HepG2 (cell line): ENCODE data around the gene CD300LG. TPM values are rescaled to one million over a fixed set of nuclear protein-coding genes. Genes with fewer than 3 reads are reported as not detected.

Source experiments
- ELF1 ChIP-seq: sonication (generic); formaldehyde crosslinking; IDR thresholded peaks from 2 replicates; pipeline ENCODE4 v1.4.0; 2020; ENCODE audit warnings: missing genetic modification reagents
- KIAA2018 ChIP-seq: sonication (generic); formaldehyde crosslinking; IDR thresholded peaks from 2 replicates; pipeline ENCODE4 v1.5.0; 2020; ENCODE audit warnings: mild to moderate bottlenecking, missing genetic modification reagents, borderline replicate concordance
- KMT2B ChIP-seq: IDR thresholded peaks from 2 replicates; pipeline ENCODE4 v1.6.1; 2016; ENCODE audit warnings: missing genetic modification reagents, missing compliant biosample characterization
- SRSF9 ChIP-seq: fragments of 200-400 bp; formaldehyde crosslinking; IDR thresholded peaks from 2 replicates; pipeline ENCODE4 v1.6.1; 2018; ENCODE audit warnings: borderline replicate concordance, mild to moderate bottlenecking, low read depth, low read length; ENCODE audit not compliant: insufficient read depth, poor library complexity, severe bottlenecking
- TCF12 ChIP-seq, 2 experiments: fragments of 450-650 bp in 1 of 2; sonication (generic) in 1 of 2; formaldehyde crosslinking in 1 of 2; IDR thresholded peaks; 2 replicates each; pipeline versions ENCODE4 v1.6.1 to v1.8.0; 2017 to 2022; ENCODE audit warnings: antibody characterized with exemption in 1 of 2, mild to moderate bottlenecking in 1 of 2, missing genetic modification reagents in 1 of 2, moderate library complexity in 1 of 2
- TEAD3 ChIP-seq: optimal IDR thresholded peaks from 2 replicates; pipeline ENCODE3; 2016; ENCODE audit warnings: borderline replicate concordance
- U2AF1 ChIP-seq: fragments of 200-400 bp; formaldehyde crosslinking; optimal IDR thresholded peaks from 2 replicates; pipeline ENCODE3; 2017; ENCODE audit warnings: mild to moderate bottlenecking, low read depth, low read length
- ZBTB20 ChIP-seq: sonication (generic); formaldehyde crosslinking; IDR thresholded peaks from 2 replicates; pipeline ENCODE4 v1.8.1; 2023; ENCODE audit warnings: missing genetic modification reagents, low read depth, mild to moderate bottlenecking, borderline replicate concordance
- ZNF251 ChIP-seq: sonication (generic); formaldehyde crosslinking; IDR thresholded peaks from 2 replicates; pipeline ENCODE4 v1.9.0; 2021; ENCODE audit warnings: mild to moderate bottlenecking, missing genetic modification reagents
- ZNF557 ChIP-seq: sonication (generic); formaldehyde crosslinking; IDR thresholded peaks from 2 replicates; pipeline ENCODE4 v1.4.0; 2020; ENCODE audit warnings: missing genetic modification reagents
- ZNF563 ChIP-seq: sonication (generic); formaldehyde crosslinking; IDR thresholded peaks from 2 replicates; pipeline ENCODE4 v1.8.0; 2022; ENCODE audit warnings: mild to moderate bottlenecking, moderate library complexity, missing genetic modification reagents
- ZNF691 ChIP-seq: sonication (generic); formaldehyde crosslinking; IDR thresholded peaks from 2 replicates; pipeline ENCODE4 v1.4.0; 2020; ENCODE audit warnings: missing genetic modification reagents, low read depth, mild to moderate bottlenecking, borderline replicate concordance
- polyA plus RNA-seq, 8 experiments: library from polyadenylated mRNA; depleted of rRNA in 3 of 8; stranded (reverse) in 7 of 8; unstranded in 1 of 8; fragments of >200 nt; fragmentation: Illumina TruSeq in 4 of 8; extraction: Trizol in 4 of 8; gene quantifications; 2 replicates each; pipeline versions ENCODE4 v1.2.1 to v1.2.3, GENCODE V29; 2011 to 2016; ENCODE audit warnings: low read depth in 4 of 8, missing spikeins in 1 of 8, mixed read lengths in 1 of 8; ENCODE audit not compliant: insufficient read depth in 1 of 8
- total RNA-seq, 5 experiments: library from RNA; depleted of rRNA; stranded (reverse); fragments of >200 nt; fragmentation: Illumina TruSeq; extraction: Trizol; gene quantifications; 2 replicates each; pipeline ENCODE4 v1.2.3, GENCODE V29; 2016; ENCODE audit warnings: low read depth in 1 of 5
- TF ChIP-seq, protein P1 (sequence below): sonication (generic); formaldehyde crosslinking; IDR thresholded peaks from 2 replicates; pipeline ENCODE4 v1.5.1; 2020; ENCODE audit warnings: mild to moderate bottlenecking, missing genetic modification reagents, borderline replicate concordance

Gene CD300LG
- total and polyA plus RNA-seq, 2 of the 13 experiments (the other 11 are each of a cell fraction or from before 2014, with no cell fraction given): not detected

- TF ChIP-seq ZNF691 (CRISPR knock-in tag) (no peak; the same call in 1 of the 2 replicates), KIAA2018 (no peak), KMT2B (CRISPR knock-in tag) (peak; percentile 45; the same call in 1 of the 2 replicates), U2AF1 (no peak), TCF12 (IDR thresholded peaks at IDR 0.05) (no peak), TCF12 (CRISPR knock-in tag; IDR thresholded peaks at IDR 0.05) (no peak), ZNF557 (CRISPR knock-in tag) (no peak), TEAD3 (CRISPR knock-in tag) (peak; percentile 69), ZBTB20 (CRISPR knock-in tag) (0 out of 2 replicates have a peak, but pooled peaks have one; percentile 16), ZNF251 (CRISPR knock-in tag) (no peak), SRSF9 (no peak), ELF1 (CRISPR knock-in tag) (no peak), ZNF563 (CRISPR knock-in tag) (no peak)
- TF ChIP-seq, protein P1, sequence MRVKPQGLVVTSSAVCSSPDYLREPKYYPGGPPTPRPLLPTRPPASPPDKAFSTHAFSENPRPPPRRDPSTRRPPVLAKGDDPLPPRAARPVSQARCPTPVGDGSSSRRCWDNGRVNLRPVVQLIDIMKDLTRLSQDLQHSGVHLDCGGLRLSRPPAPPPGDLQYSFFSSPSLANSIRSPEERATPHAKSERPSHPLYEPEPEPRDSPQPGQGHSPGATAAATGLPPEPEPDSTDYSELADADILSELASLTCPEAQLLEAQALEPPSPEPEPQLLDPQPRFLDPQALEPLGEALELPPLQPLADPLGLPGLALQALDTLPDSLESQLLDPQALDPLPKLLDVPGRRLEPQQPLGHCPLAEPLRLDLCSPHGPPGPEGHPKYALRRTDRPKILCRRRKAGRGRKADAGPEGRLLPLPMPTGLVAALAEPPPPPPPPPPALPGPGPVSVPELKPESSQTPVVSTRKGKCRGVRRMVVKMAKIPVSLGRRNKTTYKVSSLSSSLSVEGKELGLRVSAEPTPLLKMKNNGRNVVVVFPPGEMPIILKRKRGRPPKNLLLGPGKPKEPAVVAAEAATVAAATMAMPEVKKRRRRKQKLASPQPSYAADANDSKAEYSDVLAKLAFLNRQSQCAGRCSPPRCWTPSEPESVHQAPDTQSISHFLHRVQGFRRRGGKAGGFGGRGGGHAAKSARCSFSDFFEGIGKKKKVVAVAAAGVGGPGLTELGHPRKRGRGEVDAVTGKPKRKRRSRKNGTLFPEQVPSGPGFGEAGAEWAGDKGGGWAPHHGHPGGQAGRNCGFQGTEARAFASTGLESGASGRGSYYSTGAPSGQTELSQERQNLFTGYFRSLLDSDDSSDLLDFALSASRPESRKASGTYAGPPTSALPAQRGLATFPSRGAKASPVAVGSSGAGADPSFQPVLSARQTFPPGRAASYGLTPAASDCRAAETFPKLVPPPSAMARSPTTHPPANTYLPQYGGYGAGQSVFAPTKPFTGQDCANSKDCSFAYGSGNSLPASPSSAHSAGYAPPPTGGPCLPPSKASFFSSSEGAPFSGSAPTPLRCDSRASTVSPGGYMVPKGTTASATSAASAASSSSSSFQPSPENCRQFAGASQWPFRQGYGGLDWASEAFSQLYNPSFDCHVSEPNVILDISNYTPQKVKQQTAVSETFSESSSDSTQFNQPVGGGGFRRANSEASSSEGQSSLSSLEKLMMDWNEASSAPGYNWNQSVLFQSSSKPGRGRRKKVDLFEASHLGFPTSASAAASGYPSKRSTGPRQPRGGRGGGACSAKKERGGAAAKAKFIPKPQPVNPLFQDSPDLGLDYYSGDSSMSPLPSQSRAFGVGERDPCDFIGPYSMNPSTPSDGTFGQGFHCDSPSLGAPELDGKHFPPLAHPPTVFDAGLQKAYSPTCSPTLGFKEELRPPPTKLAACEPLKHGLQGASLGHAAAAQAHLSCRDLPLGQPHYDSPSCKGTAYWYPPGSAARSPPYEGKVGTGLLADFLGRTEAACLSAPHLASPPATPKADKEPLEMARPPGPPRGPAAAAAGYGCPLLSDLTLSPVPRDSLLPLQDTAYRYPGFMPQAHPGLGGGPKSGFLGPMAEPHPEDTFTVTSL (CRISPR knock-in tag): no peak
Measured at GRCh38 chr17:43846221-43846712, 709 bp upstream of the CD300LG start (continued).
